Astrocyte of the spinal cord (primary cell): ENCODE measurements around the gene WBP1.

ENCODE experiments used
- DNase-seq: peaks from one replicate; pipeline ENCODE4 v3.0.0; 2011; ENCODE audit warnings: low read depth, low spot score
- H3K4me3 ChIP-seq: 2 replicates; pipeline ENCODE4 v1.5.1; 2011; ENCODE audit warnings: low read depth, mild to moderate bottlenecking, low read length, moderate library complexity
- in situ Hi-C: cut with HindIII; loops from 2 replicates; pipeline ENCODE4 v1.10.0; 2017; ENCODE audit warnings: low sequenced_read_pairs
- TF ChIP-seq, protein P1 (sequence below): IDR thresholded peaks from 2 replicates; pipeline ENCODE4 v1.5.1; 2012; ENCODE audit warnings: low read depth, mild to moderate bottlenecking, low read length, inconsistent platforms

The WBP1 gene

DNA sequence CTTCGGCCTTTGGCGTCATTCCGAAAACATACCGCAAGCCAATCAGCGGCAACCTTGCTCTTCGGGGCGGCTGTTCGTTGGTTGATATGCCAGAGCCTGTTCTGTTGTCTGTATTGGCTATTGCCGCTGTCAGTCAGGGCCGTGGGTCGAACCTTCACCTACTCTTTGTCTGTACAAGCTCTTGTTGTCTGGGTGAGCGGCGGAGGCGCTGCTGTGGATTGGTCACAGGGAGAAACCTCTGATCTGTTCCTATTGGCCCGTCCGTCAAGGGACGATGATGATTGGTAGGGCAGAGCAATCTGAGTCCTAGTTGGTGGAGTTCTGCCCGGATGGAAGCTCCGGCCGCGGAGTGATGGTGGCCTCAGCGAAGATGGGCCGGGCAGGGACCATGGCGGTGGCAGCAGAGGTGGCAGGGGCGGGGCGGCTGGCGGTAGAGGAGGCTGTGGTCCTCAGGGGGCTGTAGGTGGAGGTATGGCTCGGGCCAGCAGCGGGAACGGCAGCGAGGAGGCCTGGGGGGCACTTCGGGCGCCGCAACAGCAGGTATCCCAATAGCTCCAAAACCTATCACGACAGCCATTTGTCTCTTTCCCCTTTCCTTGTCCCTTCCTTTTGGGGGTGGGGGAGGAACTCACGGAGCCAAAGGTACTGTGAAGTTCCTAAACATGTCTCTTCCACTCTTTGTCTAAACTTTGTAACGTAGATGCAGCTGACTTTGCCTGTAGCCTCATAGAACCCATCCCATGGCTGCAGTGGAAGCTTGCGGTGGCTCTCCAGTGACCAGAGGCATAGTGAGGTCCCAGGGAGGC is at the start of gene WBP1:
Gene WBP1 (plus strand): TSS at position 307 of the 806 bp plus-strand sequence. CDS start 165 bp downstream, at position 472.
- in situ Hi-C loops: no loop called here
- TF ChIP-seq, protein P1, sequence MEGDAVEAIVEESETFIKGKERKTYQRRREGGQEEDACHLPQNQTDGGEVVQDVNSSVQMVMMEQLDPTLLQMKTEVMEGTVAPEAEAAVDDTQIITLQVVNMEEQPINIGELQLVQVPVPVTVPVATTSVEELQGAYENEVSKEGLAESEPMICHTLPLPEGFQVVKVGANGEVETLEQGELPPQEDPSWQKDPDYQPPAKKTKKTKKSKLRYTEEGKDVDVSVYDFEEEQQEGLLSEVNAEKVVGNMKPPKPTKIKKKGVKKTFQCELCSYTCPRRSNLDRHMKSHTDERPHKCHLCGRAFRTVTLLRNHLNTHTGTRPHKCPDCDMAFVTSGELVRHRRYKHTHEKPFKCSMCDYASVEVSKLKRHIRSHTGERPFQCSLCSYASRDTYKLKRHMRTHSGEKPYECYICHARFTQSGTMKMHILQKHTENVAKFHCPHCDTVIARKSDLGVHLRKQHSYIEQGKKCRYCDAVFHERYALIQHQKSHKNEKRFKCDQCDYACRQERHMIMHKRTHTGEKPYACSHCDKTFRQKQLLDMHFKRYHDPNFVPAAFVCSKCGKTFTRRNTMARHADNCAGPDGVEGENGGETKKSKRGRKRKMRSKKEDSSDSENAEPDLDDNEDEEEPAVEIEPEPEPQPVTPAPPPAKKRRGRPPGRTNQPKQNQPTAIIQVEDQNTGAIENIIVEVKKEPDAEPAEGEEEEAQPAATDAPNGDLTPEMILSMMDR: no peak
- H3K4me3 ChIP-seq: peak within 1 kb of the TSS; percentile 89
- peak; percentile 100 for DNase-seq

DNA sequence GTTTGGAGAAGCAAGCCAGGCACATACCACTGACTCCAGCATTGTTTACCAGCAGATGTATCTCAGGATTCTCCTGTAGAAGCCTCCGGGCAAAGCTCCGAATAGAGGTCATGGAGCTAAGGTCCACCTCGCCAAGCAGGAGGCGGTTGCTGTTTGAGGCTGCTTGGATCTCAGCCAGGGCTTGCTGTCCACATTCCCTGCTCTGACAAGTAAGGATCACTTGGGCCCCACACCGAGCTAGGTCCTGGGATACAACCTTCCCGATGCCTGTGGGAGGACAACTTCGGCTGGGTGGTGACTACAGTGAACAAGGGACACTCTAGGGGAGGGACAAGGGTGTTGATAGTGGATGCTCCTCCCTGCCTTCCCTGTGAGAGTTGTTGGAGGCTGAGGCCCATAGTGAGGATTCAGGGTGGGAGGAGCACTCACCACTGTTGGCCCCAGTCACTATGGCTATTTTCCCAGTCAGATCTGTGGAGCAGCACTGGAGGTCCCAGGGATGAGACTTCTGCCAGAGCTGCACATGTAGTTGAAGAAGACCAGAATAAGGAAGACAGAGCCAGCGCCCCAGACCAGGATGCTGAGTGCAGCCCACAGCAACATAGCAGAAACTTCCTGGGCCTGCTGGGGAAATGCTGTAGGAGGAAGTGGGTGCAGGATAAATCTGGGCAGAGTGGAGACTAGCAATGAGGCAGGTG is 45.1 kb upstream of the WBP1 start:
- in situ Hi-C loops: no loop called here
- TF ChIP-seq, protein P1: no peak
- no peak overlapping the region for H3K4me3 ChIP-seq
- no peak for DNase-seq

DNA sequence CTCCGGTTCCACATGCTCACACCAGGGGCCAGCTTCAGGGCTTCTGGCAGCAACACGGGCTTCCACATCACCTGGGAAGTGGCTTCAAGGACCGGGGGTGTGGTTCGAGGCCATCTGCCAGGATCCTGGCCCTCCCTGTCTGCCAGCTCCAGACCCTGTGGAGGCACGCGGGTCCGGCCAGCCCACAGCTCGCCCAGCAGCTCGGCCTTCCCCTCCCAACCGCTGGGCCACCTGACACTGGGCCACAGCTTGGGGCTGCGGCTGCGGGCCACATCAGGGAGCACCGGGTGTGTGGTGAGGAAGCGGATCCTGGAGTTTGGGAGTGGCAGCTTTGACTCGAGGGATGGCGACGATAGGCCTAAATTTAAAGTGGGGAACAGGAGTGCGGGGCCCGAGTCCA is 43.8 kb upstream of the WBP1 start:
- no peak for DNase-seq
- H3K4me3 ChIP-seq: peak overlapping the region; percentile 43
- TF ChIP-seq, protein P1: no peak
- in situ Hi-C loops: no loop called here

DNA sequence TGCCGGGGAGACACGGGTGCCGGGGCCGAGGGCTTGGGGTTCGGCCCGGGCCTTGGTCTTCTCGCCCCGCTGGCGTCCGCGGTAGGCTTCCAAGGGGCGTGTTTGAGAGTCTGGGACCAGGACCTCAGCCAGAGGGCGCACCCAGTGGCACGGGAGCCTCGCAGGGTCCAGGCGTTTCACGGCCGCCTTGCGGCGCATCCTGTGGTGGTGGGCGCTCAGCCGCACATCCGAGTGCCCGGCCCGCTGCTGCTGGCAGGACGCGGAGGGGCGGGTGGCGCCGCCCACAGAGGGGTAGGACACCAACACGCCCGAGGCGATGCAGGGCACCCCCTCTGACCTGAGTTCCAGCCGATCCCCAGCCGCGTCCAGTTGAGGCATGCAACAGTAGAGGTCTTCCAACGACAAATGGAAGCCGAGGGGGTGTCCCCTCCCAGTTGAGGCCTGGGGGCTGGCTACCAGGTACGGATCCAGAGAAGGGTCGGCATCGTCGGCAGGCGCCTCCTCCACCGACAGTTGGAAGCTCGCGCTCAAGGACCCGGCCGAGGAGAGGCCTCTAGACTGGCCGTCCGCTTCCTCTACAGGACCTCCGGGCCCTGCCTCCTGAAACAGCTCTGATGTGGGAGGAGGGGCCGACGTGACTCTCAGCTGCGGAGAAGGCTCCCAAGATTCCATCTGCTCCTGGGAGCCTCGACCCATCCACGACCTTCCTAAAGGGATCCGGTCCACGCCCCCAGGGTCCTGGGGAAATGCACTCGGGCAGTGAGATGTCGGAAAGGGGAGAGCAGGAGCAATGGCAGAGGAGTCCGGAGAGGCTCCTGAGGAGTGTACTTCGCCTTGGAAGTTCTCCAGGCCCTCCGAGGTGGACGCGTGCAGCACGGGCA is 43.1 kb upstream of the WBP1 start:
- in situ Hi-C loops: no loop called here
- TF ChIP-seq, protein P1: peak; percentile 30
- peak overlapping the region; percentile 43 for H3K4me3 ChIP-seq
- no peak for DNase-seq

DNA sequence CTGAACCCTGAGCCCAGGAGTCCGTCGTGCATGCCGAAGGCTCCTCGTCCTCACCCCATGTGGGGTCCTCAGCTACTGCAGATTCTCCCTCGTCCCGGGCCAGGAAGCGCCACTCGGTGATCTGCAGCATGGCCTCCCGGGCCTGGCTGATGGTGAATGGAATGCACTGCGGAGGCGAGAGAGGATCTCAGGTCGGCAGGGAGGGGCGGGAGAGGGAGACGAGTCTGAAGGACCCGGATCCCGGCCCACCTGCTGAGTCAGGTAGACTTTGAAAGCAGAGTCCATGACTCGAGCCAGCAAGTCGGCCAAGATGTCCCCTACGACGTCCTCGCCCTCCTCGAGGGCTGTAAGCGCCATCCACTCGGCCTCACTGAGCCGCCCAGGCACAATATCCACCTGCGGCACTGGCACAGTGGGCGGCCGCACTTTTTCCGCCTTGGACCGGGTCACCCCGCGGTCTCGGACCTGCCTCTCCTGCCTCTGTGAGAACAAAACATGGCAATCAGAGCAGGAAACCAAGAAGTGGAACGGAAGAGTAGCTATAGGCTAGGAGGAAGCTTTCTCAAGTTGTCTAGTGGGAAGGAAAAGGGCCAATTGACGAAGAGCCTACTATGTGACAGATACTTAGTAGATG is 42.4 kb upstream of the WBP1 start:
- in situ Hi-C loops: no loop called here
- no peak for DNase-seq
- TF ChIP-seq, protein P1: no peak
- peak overlapping the region; percentile 43 for H3K4me3 ChIP-seq

DNA sequence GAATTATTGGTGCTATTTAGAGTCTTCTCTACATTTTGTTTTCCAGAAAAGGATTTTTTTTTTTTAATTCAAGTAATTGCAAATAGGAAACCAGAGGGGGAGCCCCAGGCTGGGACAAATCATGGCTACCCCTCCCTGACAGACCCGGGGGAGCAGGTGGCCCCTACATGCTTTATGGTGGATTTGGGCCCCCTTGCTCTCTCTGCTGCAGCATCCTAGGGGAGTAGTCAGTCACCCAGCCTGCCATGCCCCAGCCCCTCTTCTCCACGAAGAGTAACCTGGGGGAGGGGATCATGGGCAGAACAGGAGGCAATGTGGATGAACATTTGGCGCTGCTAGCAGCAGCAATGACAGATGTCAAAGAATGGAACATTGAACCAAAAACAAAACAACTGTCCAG is 41.5 kb upstream of the WBP1 start:
- TF ChIP-seq, protein P1: no peak

More for the DNA sequence above, 41.5 kb upstream of the WBP1 start:
- no peak for DNase-seq
- H3K4me3 ChIP-seq: no peak overlapping the region
- in situ Hi-C loops: no loop called here
